Activated CD8-positive, alpha-beta T cell treated with anti-CD3 and anti-CD28 coated beads for 36 hours (primary cell): ENCODE results near the gene LGI4. TPM values are rescaled to one million over a fixed set of nuclear protein-coding genes. Genes with fewer than 3 reads are reported as not detected.

Experiments
- ATAC-seq: fragments of 200-7000 bp; cut with Tn5 transposase; one replicate; pipeline ENCODE4 v1.10.0; 2021; ENCODE audit warnings: mild to moderate bottlenecking, moderate library complexity
- CTCF ChIA-PET: fragments of 350-600 bp; sonication (Branson Sonifier 250); formaldehyde crosslinking; loops from one replicate; lab custom pipeline; 2021; ENCODE audit warnings: antibody characterized with exemption; lab: Charles Lee
- POLR2A ChIA-PET: fragments of 350-600 bp; sonication (Branson Sonifier 250); formaldehyde crosslinking; loops from one replicate; lab custom pipeline; 2021; ENCODE audit warnings: antibody characterized with exemption; lab: Charles Lee
- DNase-seq: peaks from one replicate; pipeline ENCODE4 v3.0.0-alpha.2; 2020
- H3K27ac Mint-ChIP-seq: one replicate; pipeline ENCODE4 v1.8.0; 2021; ENCODE audit warnings: mild to moderate bottlenecking, mixed read lengths
- H3K27me3 Mint-ChIP-seq: one replicate; pipeline ENCODE4 v1.8.0; 2021; ENCODE audit warnings: mixed read lengths
- H3K36me3 Mint-ChIP-seq: one replicate; pipeline ENCODE4 v1.8.0; 2021; ENCODE audit warnings: low read depth, mixed read lengths
- H3K4me1 Mint-ChIP-seq: one replicate; pipeline ENCODE4 v1.8.0; 2021; ENCODE audit warnings: low read depth, mixed read lengths
- H3K4me3 Mint-ChIP-seq: one replicate; pipeline ENCODE4 v1.8.0; 2021; ENCODE audit warnings: mild to moderate bottlenecking, moderate library complexity, mixed read lengths
- H3K9me3 Mint-ChIP-seq: one replicate; pipeline ENCODE4 v1.8.0; 2021; ENCODE audit warnings: mixed read lengths
- intact Hi-C: fragments of 100-400 bp; cut with micrococcal nuclease; formaldehyde crosslinking; loops from one replicate; pipeline ENCODE4 v1.10.0; 2022
- total RNA-seq, 2 experiments: library from RNA; stranded (reverse); gene quantifications; one replicate each; pipeline ENCODE4 v1.2.3, GENCODE V29; 2021
- TF ChIP-seq, protein P1 (sequence below): fragments of 200-600 bp; IDR thresholded peaks from one replicate; pipeline ENCODE4 v1.8.0; 2022; ENCODE audit warnings: antibody characterized with exemption, mild to moderate bottlenecking

LGI4 gene
- total RNA-seq, 2 experiments from 2014 or later, result 0.25 to 0.27 TPM

DNA sequence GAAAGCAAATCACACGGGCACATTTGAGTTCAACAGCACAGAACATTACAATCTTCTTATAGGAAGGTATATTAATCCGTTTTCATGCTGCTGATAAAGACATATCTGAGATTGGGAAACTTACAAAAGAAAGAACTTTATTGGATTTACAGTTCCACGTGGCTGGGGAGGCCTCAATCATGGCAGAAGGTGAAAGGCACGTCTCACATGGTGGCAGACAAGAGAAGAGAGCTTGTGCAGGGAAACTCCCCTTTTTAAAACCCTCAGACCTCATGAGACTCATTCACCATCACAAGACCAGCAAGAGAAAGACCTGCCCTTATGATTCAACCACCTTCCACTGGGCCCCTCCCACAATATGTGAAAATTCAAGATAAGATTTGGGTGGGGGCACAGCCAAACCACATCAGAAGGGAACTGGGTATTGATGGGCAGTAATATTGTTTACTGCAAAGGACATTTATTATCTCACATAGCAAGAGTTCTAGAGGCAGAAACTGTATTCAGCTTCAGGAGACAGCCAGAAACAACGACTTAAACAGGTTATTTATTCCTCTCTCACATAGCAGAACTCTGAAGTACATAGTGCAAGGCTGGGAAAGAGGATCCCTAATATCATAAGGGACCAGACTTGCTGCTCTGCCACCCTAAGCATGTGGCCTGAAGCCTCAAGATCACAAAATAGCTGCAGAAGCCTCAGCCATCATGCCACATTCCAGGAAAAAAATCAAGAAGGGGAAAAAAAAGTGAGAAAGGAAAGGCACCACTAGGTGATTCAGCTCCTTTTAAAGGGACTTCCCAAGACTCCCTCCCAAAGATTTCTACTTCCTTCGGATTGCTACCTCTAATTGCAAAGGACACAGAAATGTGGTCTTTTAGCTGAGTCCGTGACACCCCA, 42.8 kb upstream of the LGI4 start:
- Mint-ChIP-seq H3K4me1 (peaks cover 29% of the 10 kb centered on the region), H3K27me3 (no peaks in the 10 kb centered on the region), H3K9me3 (peaks cover 5% of the 10 kb centered on the region), H3K27ac (no peak overlapping the region), H3K36me3 (peaks cover 5% of the 10 kb centered on the region), H3K4me3 (no peak overlapping the region)
- ChIA-PET POLR2A (interaction anchor here (1.2 to 1.7 kb wide), 4 partner anchors 10 to 18 kb away, joined by 3 to 5 read pairs (median 4); no protein-coding TSS in a partner anchor), CTCF (interaction anchor here (2.2 kb wide), 1 partner anchor 12 kb away, joined by 10 read pairs; no protein-coding TSS in a partner anchor)
- TF ChIP-seq, protein P1, sequence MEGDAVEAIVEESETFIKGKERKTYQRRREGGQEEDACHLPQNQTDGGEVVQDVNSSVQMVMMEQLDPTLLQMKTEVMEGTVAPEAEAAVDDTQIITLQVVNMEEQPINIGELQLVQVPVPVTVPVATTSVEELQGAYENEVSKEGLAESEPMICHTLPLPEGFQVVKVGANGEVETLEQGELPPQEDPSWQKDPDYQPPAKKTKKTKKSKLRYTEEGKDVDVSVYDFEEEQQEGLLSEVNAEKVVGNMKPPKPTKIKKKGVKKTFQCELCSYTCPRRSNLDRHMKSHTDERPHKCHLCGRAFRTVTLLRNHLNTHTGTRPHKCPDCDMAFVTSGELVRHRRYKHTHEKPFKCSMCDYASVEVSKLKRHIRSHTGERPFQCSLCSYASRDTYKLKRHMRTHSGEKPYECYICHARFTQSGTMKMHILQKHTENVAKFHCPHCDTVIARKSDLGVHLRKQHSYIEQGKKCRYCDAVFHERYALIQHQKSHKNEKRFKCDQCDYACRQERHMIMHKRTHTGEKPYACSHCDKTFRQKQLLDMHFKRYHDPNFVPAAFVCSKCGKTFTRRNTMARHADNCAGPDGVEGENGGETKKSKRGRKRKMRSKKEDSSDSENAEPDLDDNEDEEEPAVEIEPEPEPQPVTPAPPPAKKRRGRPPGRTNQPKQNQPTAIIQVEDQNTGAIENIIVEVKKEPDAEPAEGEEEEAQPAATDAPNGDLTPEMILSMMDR, result no peak
- intact Hi-C loops, result no loop called here
- no peak for DNase-seq
- peak; percentile 39 for ATAC-seq

DNA sequence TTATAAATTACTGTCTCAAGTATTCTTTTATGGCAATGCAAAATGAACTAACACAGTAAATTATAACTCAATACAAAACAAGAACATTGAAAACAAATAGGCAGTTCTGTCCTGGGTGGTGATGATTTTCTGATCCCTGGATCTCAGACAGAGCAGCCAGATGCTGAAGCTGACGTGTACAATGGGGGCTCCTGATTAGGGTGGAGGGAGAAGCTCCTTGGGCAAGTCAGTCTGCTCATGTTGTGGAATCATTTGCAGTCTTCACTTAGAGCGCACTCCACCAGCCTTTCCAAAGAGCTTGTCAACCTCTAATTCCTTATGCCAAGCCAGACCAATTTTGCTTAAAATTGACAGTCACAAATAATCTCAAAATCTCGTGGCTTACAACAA, 41.3 kb upstream of the LGI4 start:
- Mint-ChIP-seq H3K9me3 (peaks cover 5% of the 10 kb centered on the region), H3K4me3 (no peak overlapping the region), H3K27me3 (no peaks in the 10 kb centered on the region), H3K4me1 (peaks cover 34% of the 10 kb centered on the region), H3K27ac (no peak overlapping the region), H3K36me3 (peaks cover 16% of the 10 kb centered on the region)
- CTCF ChIA-PET, result no interaction called here
- POLR2A ChIA-PET, result interaction anchor here (1.1 to 1.7 kb wide), 3 partner anchors 9 to 22 kb away, joined by 3 to 5 read pairs (median 4); partner anchors contain the start of gene FXYD5
- no peak for DNase-seq
- intact Hi-C loops, result no loop called here
- TF ChIP-seq, protein P1, result no peak
- ATAC-seq, result no peak

DNA sequence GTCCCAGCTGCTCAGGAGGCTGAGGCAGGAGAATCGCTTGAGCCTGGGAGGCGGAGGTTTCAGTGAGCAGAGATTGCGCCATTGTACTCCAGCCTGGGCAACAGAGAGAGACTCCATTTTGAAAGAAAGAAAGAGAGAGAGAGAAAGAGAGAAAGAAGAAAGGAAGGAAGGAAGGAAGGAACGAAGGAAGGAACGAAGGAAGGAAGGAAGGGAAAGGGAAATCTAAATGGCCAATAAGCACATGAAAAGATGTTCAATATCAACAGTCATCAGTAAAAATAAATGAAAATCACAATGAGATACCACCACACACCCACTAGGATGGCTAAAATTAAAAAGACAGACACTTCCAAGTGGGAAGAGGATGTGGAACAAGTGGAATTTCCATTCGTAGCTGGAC, 39.4 kb upstream of the LGI4 start:
- ATAC-seq (no peak), DNase-seq (no peak)
- Mint-ChIP-seq H3K4me1 (peaks cover 33% of the 10 kb centered on the region), H3K27ac (peak overlapping the region; percentile 14), H3K27me3 (no peaks in the 10 kb centered on the region), H3K4me3 (no peak overlapping the region), H3K9me3 (peaks cover 5% of the 10 kb centered on the region), H3K36me3 (peaks cover 31% of the 10 kb centered on the region)
- POLR2A ChIA-PET, result interaction anchor here (1.2 to 2.7 kb wide), 3 partner anchors 10 to 25 kb away, joined by 3 to 17 read pairs (median 3); no protein-coding TSS in a partner anchor
- CTCF ChIA-PET, result interaction anchor here (1.0 to 1.2 kb wide), 2 partner anchors 32 to 108 kb away, joined by 3 to 7 read pairs; no protein-coding TSS in a partner anchor
- TF ChIP-seq, protein P1, result no peak
- intact Hi-C loops, result no loop called here

DNA sequence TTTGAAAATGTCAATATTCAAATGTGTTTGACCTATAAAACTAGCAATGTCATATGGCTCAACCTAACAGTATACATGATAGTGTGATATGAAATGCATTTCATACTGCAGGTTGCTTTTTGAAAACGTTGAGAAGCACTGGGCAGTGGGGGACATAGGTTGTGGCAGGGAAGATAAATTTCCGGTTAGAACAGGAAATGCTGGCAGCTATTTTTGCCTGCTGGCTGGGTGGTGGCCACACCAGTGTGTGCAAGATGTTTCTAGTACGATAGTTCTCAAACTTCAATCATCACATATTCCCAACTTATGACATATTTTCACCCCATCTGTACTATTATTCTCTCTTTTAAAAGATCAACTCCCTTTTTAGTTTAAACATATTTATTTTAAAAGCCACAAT, 36.9 kb upstream of the LGI4 start:
- CTCF ChIA-PET, result interaction anchor here (0.7 to 1.8 kb wide), 3 partner anchors 12 to 105 kb away, joined by 3 to 4 read pairs (median 3); partner anchors contain the start of gene FXYD5
- ATAC-seq, result peak; percentile 53

More for the DNA sequence above, 36.9 kb upstream of the LGI4 start:
- Mint-ChIP-seq H3K27ac (peak overlapping the region; percentile 84), H3K9me3 (peaks cover under 1% of the 10 kb centered on the region), H3K4me3 (no peak overlapping the region), H3K27me3 (no peaks in the 10 kb centered on the region), H3K4me1 (peaks cover 33% of the 10 kb centered on the region), H3K36me3 (peaks cover 52% of the 10 kb centered on the region)
- TF ChIP-seq, protein P1, result no peak
- DNase-seq, result no peak
- POLR2A ChIA-PET, result interaction anchor here (0.6 to 2.7 kb wide), 5 partner anchors 10 to 92 kb away, joined by 3 to 17 read pairs (median 6); no protein-coding TSS in a partner anchor
- intact Hi-C loops, result no loop called here
